LNCAP (cell line): ENCODE measurements around the gene CDKAL1.

Experiments used
- CTCF ChIP-seq: fragments of 450-650 bp; IDR thresholded peaks from 2 replicates; pipeline ENCODE4 v1.5.1; 2017; ENCODE audit warnings: mild to moderate bottlenecking

CDKAL1 gene

GRCh38 chr6:21116736-21117135, 582.5 kb downstream of the CDKAL1 start:
- TF ChIP-seq CTCF: no peak

GRCh38 chr6:21118216-21118780, 584.0 kb downstream of the CDKAL1 start:
- TF ChIP-seq CTCF: no peak

GRCh38 chr6:21121636-21122136, 587.4 kb downstream of the CDKAL1 start:
- TF ChIP-seq CTCF: no peak

GRCh38 chr6:21123507-21124436, 589.5 kb downstream of the CDKAL1 start:
- TF ChIP-seq CTCF: no peak

GRCh38 chr6:21128601-21129000, 594.3 kb downstream of the CDKAL1 start:
- TF ChIP-seq CTCF: no peak

GRCh38 chr6:21131406-21131805, 597.1 kb downstream of the CDKAL1 start:
- TF ChIP-seq CTCF: no peak

GRCh38 chr6:21132446-21132845, 598.2 kb downstream of the CDKAL1 start:
- TF ChIP-seq CTCF: no peak
